ENCODE measurements around the gene DGKH. TPM values are rescaled to one million over a fixed set of nuclear protein-coding genes. Genes with fewer than 3 reads are reported as not detected.

The DGKH gene
- total and polyA plus RNA-seq, 9 of the 15 experiments (the other 6 are each of a cell fraction or from before 2014, with no cell fraction given): 0.38 to 4.4 (median 3.1) TPM

- 86% methylated on average over 4 of the region's 5 CpGs for WGBS (ENCODE audit: insufficient coverage, low coverage, missing lambda C conversion rate)
- TF ChIP-seq PRDM10 (IDR thresholded peaks at IDR 0.05; ENCODE audit: partially characterized antibody) (no peak), RFX7 (CRISPR knock-in tag; IDR thresholded peaks at IDR 0.05) (no peak), SMARCA5 (IDR thresholded peaks at IDR 0.05) (no peak), ASH1L (IDR thresholded peaks at IDR 0.05; ENCODE audit: borderline replicate concordance, low read depth, partially characterized antibody) (no peak), RBM17 (IDR thresholded peaks at IDR 0.05; ENCODE audit: borderline replicate concordance, low read depth, low read length) (no peak), ETV5 (CRISPR knock-in tag; IDR thresholded peaks at IDR 0.05; ENCODE audit: low read depth) (no peak)
- no TSS peak for BruUV-seq (replicated peaks)
Observed at GRCh38 chr13:42043676-42044075, 4.8 kb upstream of the DGKH start.

More at GRCh38 chr13:42043676-42044075, 4.8 kb upstream of the DGKH start:
- ChIA-PET CTCF (ENCODE audit: low intra/inter-chr PET ratio) (no interaction called here), POLR2A (no interaction called here)
- Histone ChIP-seq H3K9me3 (replicated peaks; ENCODE audit: control insufficient read depth, insufficient read depth, low read depth, low read length) (no peaks in the 10 kb centered on the region), H3K4me1 (replicated peaks in 1 of 2; ENCODE audit: control insufficient read depth in 2 of 2, insufficient read depth in 2 of 2, low read length in 2 of 2) (peaks cover 10 to 27% of the 10 kb centered on the region in 2 experiments; a peak in 4 of 5 replicates), H2AFZ (ENCODE audit: low read depth, low read length) (no peak overlapping the region), H3K27me3 (ENCODE audit: control insufficient read depth in 2 of 2, insufficient read depth in 2 of 2, low read length in 2 of 2) (no peaks in the 10 kb centered on the region), H3K36me3 (ENCODE audit: control insufficient read depth, insufficient read depth, low read length) (0 out of 3 replicates have a peak, but pooled peaks cover 3% of the 10 kb centered on the region), H3K4me2 (ENCODE audit: insufficient read depth, low read length) (no peak overlapping the region), H3K9ac (ENCODE audit: insufficient read depth in 1 of 2, low read depth in 2 of 2, low read length in 2 of 2) (no peak overlapping the region), H4K20me1 (replicated peaks; ENCODE audit: control insufficient read depth, insufficient read depth, low read length) (no peaks in the 10 kb centered on the region), H3K4me3 (no peak overlapping the region), H3K27ac (ENCODE audit: extremely low read depth, low read depth, low read length) (no peak overlapping the region), H3K79me2 (ENCODE audit: control insufficient read depth, insufficient read depth, low read length) (peaks cover 31% of the 10 kb centered on the region), H3K9me1 (ENCODE audit: control insufficient read depth, insufficient read depth, low read length) (no peaks in the 10 kb centered on the region)
- no peak for FAIRE-seq
- ATAC-seq: no peak
- intact Hi-C loops (cut with micrococcal nuclease) (loop anchor here (5.0 to 10.0 kb wide), 5 partner anchors 46 to 231 kb away; partner anchors contain the start of genes AKAP11 and VWA8), in situ Hi-C loops (cut with MboI) (no loop called here)
- DNase-seq (ENCODE audit: extremely low read depth in 1 of 4, low spot score in 3 of 4): no peak

All from K562 (cell line).